Measurements from ENCODE around the gene NRN1L.

Gene NRN1L

DNA sequence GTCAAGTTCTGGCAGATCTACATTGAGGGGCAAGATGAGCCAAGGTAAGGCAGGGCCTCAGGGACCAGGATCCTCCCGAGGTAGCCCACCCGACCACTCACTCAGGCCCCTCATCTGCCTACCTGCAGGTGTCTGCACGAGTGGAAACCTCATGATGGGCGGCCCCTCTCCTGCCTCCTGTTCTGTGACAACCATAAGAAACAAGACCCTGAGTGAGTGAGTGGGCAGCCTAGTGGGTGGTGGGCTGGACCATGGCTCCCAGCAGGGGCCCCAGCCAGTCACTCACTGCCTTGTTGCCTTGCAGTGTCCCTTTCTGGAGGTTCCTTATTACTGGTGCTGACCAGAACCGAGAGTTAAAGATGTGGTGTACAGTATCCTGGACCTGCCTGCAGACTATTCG lies 6.5 kb upstream of the NRN1L start:
- peaks cover 83% of the 10 kb centered on the region for H3K36me3 ChIP-seq (ENCODE audit: control insufficient read depth, low read length)
- peaks cover 4% of the 10 kb centered on the region; the same call in 1 of the 2 replicates for H4K20me1 ChIP-seq (ENCODE audit: control insufficient read depth, insufficient read depth, low read depth, low read length)
- H3F3A ChIP-seq (ENCODE audit: control insufficient read depth, insufficient read depth), result no peaks in the 10 kb centered on the region
- TF ChIP-seq, protein P1, sequence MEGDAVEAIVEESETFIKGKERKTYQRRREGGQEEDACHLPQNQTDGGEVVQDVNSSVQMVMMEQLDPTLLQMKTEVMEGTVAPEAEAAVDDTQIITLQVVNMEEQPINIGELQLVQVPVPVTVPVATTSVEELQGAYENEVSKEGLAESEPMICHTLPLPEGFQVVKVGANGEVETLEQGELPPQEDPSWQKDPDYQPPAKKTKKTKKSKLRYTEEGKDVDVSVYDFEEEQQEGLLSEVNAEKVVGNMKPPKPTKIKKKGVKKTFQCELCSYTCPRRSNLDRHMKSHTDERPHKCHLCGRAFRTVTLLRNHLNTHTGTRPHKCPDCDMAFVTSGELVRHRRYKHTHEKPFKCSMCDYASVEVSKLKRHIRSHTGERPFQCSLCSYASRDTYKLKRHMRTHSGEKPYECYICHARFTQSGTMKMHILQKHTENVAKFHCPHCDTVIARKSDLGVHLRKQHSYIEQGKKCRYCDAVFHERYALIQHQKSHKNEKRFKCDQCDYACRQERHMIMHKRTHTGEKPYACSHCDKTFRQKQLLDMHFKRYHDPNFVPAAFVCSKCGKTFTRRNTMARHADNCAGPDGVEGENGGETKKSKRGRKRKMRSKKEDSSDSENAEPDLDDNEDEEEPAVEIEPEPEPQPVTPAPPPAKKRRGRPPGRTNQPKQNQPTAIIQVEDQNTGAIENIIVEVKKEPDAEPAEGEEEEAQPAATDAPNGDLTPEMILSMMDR (IDR thresholded peaks at IDR 0.05; ENCODE audit: low read depth, low read length, poor library complexity, severe bottlenecking), result no peak
- TF ChIP-seq EZH2phosphoT487 (IDR thresholded peaks at IDR 0.05; ENCODE audit: borderline replicate concordance, low read length), result no peak
- no peak overlapping the region for H3K27ac ChIP-seq (ENCODE audit: low read depth, low read length)
- H3K9me3 ChIP-seq (ENCODE audit: control insufficient read depth, insufficient read depth, low read length), result no peaks in the 10 kb centered on the region
- H3K4me1 ChIP-seq (ENCODE audit: control insufficient read depth, low read length), result peaks cover 15% of the 10 kb centered on the region
- H3K4me2 ChIP-seq (ENCODE audit: low read length), result no peak overlapping the region
- H3K79me2 ChIP-seq (ENCODE audit: control insufficient read depth, low read length), result peaks cover 36% of the 10 kb centered on the region
- H3K4me3 ChIP-seq (ENCODE audit: low read length), result no peak overlapping the region
- H3K9me2 ChIP-seq (replicated peaks; ENCODE audit: control insufficient read depth, low read length), result no peaks in the 10 kb centered on the region
- H3K27me3 ChIP-seq (ENCODE audit: control insufficient read depth, low read length), result no peaks in the 10 kb centered on the region

DNA sequence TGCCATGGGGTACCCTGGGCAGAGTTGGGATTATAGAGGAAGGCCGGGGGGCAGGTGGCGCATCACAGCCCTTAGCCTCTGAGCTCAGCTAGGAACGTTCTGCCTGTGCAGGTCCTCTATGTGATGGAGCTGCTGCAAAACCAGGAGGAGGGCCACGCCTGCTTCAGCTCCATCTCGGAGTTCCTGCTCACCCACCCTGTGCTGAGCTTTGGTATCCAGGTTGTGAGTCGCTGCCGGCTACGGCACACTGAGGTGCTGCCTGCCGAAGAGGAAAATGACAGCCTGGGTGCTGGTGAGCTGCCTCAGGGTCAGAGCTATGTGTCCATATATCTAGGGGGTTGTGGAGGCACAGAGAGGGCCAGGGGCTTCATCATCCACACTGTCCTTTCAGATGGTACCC lies 5.8 kb upstream of the NRN1L start:
- peaks cover 4% of the 10 kb centered on the region; the same call in 1 of the 2 replicates for H4K20me1 ChIP-seq (ENCODE audit: control insufficient read depth, insufficient read depth, low read depth, low read length)

DNA sequence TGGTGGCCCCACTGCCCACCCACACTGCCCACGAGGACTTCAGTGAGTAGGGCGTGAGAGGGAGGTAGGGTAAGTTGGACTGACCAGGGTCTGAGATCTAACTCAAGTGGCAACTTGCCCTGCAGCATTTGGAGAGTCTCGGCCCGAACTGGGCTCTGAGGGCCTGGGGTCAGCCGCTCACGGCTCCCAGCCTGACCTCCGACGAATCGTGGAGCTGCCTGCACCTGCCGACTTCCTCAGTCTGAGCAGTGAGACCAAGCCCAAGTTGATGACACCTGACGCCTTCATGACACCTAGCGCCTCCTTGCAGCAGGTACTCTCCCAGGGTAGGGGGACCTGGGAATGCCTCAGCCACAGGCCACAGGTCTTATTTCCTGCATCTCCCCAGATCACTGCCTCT lies 5.2 kb upstream of the NRN1L start:
- H4K20me1 ChIP-seq (ENCODE audit: control insufficient read depth, insufficient read depth, low read depth, low read length), result peaks cover 4% of the 10 kb centered on the region; the same call in 1 of the 2 replicates
- H3K27me3 ChIP-seq (ENCODE audit: control insufficient read depth, low read length), result no peaks in the 10 kb centered on the region
- H3K79me2 ChIP-seq (ENCODE audit: control insufficient read depth, low read length), result peaks cover 24% of the 10 kb centered on the region
- no peaks in the 10 kb centered on the region for H3F3A ChIP-seq (ENCODE audit: control insufficient read depth, insufficient read depth)
- peaks cover 8% of the 10 kb centered on the region for H3K4me1 ChIP-seq (ENCODE audit: control insufficient read depth, low read length)
- H3K27ac ChIP-seq (ENCODE audit: low read depth, low read length), result no peak overlapping the region
- H3K4me3 ChIP-seq (ENCODE audit: low read length), result no peak overlapping the region
- no peak overlapping the region for H3K4me2 ChIP-seq (ENCODE audit: low read length)
- TF ChIP-seq, protein P1 (IDR thresholded peaks at IDR 0.05; ENCODE audit: low read depth, low read length, poor library complexity, severe bottlenecking), result no peak
- no peak for TF ChIP-seq EZH2phosphoT487 (IDR thresholded peaks at IDR 0.05; ENCODE audit: borderline replicate concordance, low read length)
- no peaks in the 10 kb centered on the region for H3K9me2 ChIP-seq (replicated peaks; ENCODE audit: control insufficient read depth, low read length)
- H3K36me3 ChIP-seq (ENCODE audit: control insufficient read depth, low read length), result peaks cover 94% of the 10 kb centered on the region
- no peaks in the 10 kb centered on the region for H3K9me3 ChIP-seq (ENCODE audit: control insufficient read depth, insufficient read depth, low read length)

More for the DNA sequence above, 5.8 kb upstream of the NRN1L start:
- peaks cover 88% of the 10 kb centered on the region for H3K36me3 ChIP-seq (ENCODE audit: control insufficient read depth, low read length)
- H3K9me2 ChIP-seq (replicated peaks; ENCODE audit: control insufficient read depth, low read length), result no peaks in the 10 kb centered on the region
- no peak overlapping the region for H3K4me3 ChIP-seq (ENCODE audit: low read length)
- no peak overlapping the region for H3K4me2 ChIP-seq (ENCODE audit: low read length)
- no peaks in the 10 kb centered on the region for H3K9me3 ChIP-seq (ENCODE audit: control insufficient read depth, insufficient read depth, low read length)
- no peaks in the 10 kb centered on the region for H3K27me3 ChIP-seq (ENCODE audit: control insufficient read depth, low read length)
- no peaks in the 10 kb centered on the region for H3F3A ChIP-seq (ENCODE audit: control insufficient read depth, insufficient read depth)
- no peak for TF ChIP-seq EZH2phosphoT487 (IDR thresholded peaks at IDR 0.05; ENCODE audit: borderline replicate concordance, low read length)
- H3K27ac ChIP-seq (ENCODE audit: low read depth, low read length), result no peak overlapping the region
- H3K79me2 ChIP-seq (ENCODE audit: control insufficient read depth, low read length), result peaks cover 30% of the 10 kb centered on the region
- H3K4me1 ChIP-seq (ENCODE audit: control insufficient read depth, low read length), result peaks cover 14% of the 10 kb centered on the region

DNA sequence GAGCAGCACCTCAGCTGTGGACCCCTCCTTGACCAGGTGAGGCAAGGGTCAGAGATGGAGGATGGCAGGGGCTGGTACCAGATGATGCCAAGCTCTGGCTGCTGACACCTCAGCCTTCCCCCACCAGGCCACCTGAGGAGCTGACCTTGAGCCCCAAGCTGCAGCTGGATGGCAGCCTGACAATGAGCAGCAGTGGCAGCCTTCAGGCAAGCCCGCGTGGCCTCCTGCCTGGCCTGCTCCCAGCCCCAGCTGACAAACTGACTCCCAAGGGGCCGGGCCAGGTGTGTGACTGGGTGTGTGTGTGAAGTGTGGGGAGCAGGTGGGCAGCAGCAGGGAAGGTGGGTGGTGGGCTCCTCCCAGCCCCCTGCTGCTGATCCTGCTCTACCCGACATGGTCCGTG lies 4.7 kb upstream of the NRN1L start:
- Histone ChIP-seq H4K20me1 (ENCODE audit: control insufficient read depth, insufficient read depth, low read depth, low read length) (peaks cover 4% of the 10 kb centered on the region; the same call in 1 of the 2 replicates), H3F3A (ENCODE audit: control insufficient read depth, insufficient read depth) (no peaks in the 10 kb centered on the region)

More for the DNA sequence above, 4.7 kb upstream of the NRN1L start:
- no peak overlapping the region for H3K4me3 ChIP-seq (ENCODE audit: low read length)
- no peaks in the 10 kb centered on the region for H3K27me3 ChIP-seq (ENCODE audit: control insufficient read depth, low read length)
- peaks cover 99% of the 10 kb centered on the region for H3K36me3 ChIP-seq (ENCODE audit: control insufficient read depth, low read length)
- H3K9me3 ChIP-seq (ENCODE audit: control insufficient read depth, insufficient read depth, low read length), result no peaks in the 10 kb centered on the region
- H3K9me2 ChIP-seq (replicated peaks; ENCODE audit: control insufficient read depth, low read length), result no peaks in the 10 kb centered on the region
- TF ChIP-seq, protein P1 (IDR thresholded peaks at IDR 0.05; ENCODE audit: low read depth, low read length, poor library complexity, severe bottlenecking), result no peak
- TF ChIP-seq EZH2phosphoT487 (IDR thresholded peaks at IDR 0.05; ENCODE audit: borderline replicate concordance, low read length), result no peak
- H3K79me2 ChIP-seq (ENCODE audit: control insufficient read depth, low read length), result peaks cover 19% of the 10 kb centered on the region
- no peak overlapping the region for H3K27ac ChIP-seq (ENCODE audit: low read depth, low read length)
- H3K4me2 ChIP-seq (ENCODE audit: low read length), result no peak overlapping the region
- H3K4me1 ChIP-seq (ENCODE audit: control insufficient read depth, low read length), result peaks cover 3% of the 10 kb centered on the region

Measured in DOHH2 (cell line).